Occipital lobe (tissue), 2 donors: Measurements from ENCODE around the gene AK9. TPM values are rescaled to one million over a fixed set of nuclear protein-coding genes. Genes with fewer than 3 reads are reported as not detected.
"Not testable (repeated sequence)": the region's sequence is repeated elsewhere in the genome, so short reads cannot be mapped to it uniquely, and the experiment has no call there.

ENCODE experiments used
- DNase-seq: peaks from one replicate; lab custom pipeline; 2025; lab: John Stamatoyannopoulos, UW
- total RNA-seq: library from RNA; depleted of rRNA; stranded (reverse); fragments of >200 nt; gene quantifications from one replicate; pipeline ENCODE4 v1.2.3, GENCODE V29; 2014

The AK9 gene
- total RNA-seq, 1 donor from 2014 or later, result 62.2 TPM

DNA sequence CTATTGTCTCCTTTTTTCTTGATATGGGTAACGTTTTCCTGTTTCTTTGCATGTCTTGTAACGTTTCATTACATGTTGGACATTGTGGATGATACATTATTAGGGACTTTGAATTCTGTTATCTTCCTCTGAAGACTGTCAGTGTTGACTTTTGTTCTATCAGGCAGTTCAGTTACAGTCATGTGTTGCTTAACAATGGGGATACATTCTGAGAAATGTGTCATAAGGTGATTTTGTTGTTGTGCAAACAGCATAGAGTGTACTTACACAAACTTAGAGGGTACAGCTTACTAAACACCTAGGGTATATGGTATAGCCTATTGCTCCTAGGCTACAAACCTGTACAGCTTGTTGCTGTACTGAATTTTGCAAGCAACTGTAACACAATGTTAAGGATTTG is 64.7 kb downstream of the AK9 start:
- DNase-seq, result no peak

DNA sequence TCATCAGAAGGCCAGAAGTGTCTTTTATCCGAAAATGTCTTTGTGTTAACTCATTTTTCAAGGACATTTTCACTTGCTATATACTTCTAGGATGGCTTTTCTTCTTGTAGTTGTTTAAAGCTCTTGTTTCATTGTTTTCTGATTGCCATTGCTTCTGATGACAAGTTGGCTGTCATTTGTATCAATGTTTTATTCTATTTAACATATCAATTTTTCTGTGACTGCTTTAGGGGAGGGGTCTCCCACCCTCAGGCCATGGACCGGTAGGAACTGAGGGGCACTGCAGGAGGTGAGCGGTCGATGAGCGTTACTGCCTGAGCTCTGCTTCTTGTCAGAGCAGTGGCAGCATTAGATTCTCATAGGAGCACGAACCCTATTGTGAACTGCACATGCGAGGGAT is 65.8 kb downstream of the AK9 start:
- DNase-seq, result no peak

DNA sequence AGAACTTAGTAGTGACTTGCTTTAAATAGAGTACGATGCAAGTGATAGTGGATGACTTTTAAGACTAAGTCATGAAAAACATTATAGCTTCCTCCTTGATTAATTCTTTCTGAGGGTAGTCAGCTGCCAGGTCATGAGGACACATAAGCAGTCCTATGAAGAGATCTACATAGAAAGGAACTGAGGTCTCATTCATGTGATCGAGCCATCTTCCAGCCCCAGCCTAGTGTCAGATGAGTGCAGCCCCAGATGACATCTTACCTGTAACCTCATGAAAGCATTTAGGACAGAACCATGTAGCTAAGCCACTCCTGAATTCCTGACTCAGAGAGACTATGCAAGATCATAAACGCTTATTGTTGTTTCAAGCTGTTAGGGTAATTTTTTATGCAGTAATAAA is 67.7 kb downstream of the AK9 start:
- no peak for DNase-seq

DNA sequence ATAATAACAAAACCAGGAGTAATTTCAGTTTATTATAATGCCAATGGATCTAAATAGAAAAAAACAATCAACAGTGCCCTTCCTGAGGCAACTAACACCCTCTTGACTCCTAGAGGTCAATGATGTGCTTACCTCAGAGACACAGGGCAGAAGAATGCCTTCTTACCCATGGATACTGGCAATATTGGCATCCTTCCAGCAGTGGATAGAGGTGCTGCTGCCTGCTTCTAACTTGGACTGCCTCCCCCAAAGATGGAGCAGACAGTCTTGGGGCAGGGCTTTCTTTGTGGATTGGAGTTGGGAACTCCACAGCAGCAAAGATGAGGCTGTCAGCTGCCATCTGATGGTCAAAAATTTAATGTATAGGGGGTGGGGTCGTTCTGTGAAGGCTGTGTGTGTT is 78.7 kb downstream of the AK9 start:
- DNase-seq, result no peak

DNA sequence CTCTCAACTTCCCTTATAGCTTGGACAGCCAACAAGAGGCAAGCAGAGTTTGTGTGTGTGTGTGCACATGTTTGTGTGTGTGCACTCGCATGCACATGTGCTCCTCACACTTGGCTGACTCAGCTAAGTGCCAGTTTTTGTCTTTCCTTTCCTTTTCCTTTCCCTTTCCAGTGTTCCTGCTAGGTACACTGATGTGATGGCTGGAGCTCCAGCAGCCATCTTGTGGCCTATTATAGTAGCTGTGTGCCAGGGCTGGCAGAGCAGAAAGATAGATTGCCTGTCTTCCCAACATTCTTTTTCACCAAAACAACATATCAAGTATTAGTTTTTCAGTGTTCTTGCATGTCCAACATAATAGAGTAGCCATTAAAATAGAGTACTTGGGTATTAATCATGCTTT is 79.5 kb downstream of the AK9 start:
- DNase-seq, result no peak

DNA sequence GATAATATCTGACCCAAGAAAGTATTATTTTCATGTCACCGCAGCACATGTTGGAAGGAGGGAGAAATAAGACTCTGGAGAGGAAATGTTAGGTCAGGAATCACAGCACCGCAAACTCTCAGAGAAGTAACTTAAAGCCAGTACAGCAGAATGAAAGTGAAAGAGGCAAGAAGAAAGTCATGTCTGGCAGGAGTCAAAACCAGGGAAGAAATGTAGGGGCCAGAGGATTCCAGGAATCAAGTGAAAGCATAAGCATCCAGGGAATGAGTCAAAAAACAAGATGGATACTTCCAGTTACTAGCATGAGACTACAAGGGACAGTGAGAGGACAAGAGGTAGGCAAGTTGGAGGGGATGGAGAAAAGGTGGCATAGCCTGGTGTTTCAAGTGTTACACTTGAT is 80.4 kb downstream of the AK9 start:
- DNase-seq, result no peak

DNA sequence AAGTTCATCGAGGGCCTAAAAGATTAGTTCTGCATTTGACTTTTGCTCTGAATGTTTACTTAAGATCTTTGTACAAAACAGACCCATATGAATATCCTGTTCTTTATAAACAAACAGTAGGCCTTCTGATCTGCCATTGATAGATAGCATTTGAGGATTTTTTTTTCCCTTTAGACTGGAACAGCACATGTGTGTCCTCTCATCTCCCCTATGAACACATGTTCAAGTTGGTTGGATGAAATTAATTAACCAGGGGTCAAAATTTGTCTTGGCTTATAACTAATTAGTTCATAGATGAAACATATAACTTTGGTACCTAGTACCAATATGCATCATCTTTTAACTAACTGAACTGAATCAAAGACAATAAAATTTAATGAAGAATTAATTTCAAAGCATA is 81.3 kb downstream of the AK9 start:
- no peak for DNase-seq

DNA sequence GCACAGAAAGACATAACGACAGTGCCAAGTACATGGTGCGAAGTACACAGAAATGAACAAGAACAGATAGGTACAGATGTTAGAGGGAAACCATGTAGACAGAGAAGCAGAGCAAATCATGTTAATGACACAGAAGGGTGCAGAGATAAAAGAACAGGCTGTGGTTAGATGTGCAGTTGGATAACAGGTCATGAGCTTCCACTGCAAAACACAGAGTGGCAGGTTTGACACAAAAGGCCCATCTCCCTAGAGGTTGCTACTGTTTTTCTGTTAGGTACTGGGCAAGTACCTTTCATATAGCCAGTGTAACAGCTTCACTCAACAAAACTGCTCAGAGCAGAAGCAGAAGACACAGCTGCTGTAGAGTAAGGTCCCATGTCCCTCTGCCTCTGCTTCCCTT is 84.6 kb downstream of the AK9 start:
- no peak for DNase-seq

DNA sequence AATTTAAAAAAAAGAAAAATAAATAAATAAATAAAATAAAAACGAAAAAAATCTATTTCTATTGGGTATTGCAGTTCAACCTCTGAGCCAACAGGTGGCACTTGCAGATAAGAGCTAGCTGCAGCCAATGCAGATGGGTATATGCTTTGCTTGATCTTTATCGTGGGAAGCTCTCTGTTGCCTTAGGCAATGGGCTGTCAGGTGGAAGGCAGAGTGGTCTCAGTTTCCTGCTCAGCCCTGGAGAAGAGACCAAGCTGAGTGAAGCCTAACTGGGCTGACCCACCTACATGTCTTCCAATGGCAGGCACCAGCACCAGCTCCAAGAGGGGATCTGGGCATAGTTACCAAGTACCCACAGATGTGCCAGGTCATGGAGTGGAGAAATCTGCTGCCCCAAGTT is 95.0 kb downstream of the AK9 start:
- no peak for DNase-seq

DNA sequence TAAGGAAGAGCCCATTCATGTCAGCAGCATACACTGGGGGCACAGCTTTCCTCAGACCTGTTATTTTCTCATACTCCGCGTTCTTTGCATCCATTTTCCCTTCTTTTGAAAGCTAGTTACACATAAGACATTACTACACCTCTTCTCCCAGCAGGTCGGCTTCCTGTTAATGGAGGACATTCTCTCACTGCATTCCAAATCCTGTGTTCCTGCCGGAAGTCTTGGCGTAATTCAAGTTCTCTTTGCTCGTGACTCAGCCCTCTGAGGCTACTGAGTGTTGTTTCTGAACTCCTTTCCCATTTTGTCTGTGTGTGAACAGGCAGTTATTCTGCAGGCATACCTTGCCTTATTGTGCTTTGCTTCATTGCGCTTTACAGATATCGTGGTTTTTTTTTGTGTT is 110.5 kb downstream of the AK9 start:
- DNase-seq, result no peak

DNA sequence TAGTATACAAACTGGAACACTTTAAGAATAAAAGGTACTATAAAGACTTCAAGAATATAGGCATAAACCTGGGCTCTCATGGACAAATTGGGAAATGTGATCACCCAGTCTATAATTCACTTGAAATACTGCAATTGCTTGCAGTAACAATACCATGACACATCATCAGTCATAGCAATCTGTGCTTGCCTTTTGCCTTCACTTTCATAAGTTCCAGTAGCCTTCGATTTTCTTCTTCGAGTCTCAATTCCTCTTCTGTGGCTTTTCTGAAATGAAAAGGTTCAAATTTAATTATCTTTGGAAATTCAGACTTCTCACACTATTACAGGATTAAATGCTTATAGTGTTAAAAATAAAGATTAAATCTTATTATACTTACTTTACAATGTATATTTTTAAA is 111.6 kb downstream of the AK9 start:
- no peak for DNase-seq

DNA sequence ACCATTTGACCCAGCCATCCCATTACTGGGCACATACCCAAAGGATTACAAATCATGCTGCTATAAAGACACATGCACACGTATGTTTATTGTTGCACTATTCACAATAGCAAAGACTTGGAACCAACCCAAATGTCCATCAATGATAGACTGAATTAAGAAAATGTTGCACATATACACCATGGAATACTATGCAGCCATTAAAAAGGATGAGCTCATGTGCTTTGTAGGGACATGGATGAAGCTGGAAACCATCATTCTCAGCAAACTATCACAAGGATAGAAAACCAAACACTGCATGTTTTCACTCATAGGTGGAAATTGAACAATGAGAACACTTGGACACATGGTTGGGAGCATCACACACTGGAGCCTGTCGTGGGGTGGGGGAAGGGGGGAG is 121.1 kb downstream of the AK9 start:
- not testable (repeated sequence) for DNase-seq

DNA sequence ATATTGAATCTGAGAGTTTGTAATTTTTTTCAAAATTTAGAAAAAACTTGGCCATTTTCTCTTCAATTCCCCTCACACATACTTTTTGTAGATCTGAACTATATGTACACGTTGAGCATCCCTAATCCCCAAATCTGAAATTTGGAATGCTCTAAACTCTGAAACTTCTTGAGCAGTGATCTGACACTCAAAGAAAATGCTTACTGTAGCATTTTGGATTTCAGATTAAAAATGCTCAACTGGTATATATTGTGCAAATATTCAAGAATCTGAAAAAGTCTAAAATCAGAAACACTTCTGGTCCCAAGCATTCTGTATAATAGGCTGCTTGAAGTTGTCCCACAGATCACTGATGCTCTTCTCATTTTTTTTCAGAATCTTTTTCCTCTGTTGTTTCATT is 129.2 kb downstream of the AK9 start:
- no peak for DNase-seq

DNA sequence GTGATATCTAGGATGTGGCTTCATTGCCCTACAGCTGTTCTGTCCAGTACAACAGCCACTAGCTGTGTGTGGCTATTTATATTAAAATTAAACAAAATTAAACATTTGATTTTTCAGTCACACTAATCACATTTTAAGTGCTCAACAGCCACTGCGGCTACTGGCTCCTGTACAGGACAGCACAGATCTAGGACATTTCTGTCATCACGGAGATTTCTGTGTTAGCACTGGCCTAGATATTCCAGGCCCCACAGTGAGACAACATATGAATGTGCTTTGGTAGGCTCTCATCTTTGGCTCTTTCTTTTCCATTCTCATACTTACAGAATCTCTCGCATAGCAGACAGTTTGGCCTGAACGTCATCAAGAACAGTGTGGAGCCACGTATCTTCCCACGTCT is 159.6 kb downstream of the AK9 start:
- DNase-seq, result no peak

DNA sequence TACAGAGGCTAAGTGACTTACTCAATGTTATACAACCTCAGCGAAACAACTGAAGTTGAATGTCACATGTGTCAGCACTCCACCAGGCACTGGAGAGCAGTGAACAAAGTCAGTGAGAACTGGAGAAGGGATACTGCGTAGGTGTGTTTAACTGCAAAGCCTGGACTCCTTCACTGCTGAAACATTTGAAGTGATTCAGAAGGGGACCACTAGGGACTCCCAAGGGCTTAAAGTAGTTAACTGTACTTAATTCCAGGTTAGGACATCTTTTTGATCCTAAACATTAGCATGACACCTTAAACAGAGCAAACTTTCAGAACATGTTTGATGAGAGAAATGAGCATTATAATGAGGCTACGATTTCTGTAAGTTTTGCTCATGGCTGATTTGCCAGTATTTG is 163.0 kb downstream of the AK9 start:
- no peak for DNase-seq

DNA sequence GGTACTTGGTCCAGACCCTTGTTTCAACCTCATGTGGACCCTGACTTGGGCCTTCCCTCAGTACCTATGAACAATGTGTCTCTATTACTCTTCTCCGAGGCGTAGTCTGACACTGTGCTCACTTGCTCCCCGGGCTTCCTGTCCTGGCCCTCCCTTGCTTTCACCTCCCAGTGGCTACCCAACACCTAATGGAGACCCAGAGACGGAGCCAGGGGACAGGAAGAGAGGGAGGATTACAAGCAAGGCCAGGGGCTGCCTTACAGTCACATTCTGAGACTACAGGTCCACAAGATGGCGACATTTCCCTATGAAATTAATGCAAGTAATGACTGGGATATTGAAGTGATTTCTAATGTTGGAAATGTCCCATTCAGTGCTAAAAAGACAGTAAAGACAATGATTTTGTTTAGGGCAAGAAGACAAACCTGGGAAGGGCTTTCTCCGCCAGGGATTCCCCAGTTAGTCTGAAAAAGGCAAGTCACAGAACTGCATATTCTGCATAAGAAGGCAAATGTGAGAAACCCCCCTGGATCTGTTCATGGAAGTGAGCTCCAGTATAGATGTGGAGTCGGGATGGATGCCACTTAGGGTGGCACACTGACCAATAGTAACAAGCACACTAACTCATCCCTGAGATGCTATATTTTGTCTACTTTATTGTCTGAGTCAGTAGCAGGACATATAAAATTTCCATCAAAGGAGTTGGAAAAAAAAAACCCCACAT is 163.9 kb downstream of the AK9 start:
- DNase-seq, result peak; percentile 3

DNA sequence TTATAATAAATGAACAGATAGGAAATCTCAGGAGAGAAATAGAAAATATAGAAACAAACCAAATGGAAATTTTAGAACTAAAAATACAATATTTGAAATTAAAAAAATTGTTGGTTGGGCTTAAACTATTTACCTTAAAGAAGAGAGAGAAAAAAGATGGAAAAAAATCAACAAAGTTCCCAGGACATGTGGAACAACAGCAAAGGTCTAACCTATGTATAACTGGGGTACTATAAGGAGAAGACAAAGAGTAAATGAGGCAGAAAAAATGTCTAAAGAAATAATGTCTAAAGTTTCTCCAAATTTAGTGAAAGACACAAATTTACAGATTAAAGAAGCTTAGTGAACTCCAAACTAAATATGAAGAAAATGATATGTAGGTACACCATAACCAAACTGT is 166.9 kb downstream of the AK9 start:
- DNase-seq, result no peak

DNA sequence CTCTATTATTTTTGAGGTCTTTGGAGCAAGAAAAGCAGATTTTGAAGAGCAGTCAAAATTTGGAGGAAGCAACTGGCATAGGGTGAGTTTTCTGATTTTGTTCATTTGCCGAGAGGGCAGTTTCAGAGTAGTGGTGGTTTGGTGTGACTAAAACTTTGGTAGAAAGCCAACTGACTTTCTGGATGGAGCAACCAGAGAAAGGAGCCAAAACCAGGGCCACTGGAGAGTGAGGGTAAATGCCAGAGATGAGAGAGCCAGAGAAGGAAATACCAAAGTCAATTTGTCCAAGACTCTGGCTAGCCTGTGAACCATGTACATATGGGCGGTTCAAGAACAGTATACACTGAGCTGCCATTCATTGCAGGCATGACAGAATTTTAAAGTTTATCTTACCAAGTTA is 167.5 kb downstream of the AK9 start:
- DNase-seq, result no peak

DNA sequence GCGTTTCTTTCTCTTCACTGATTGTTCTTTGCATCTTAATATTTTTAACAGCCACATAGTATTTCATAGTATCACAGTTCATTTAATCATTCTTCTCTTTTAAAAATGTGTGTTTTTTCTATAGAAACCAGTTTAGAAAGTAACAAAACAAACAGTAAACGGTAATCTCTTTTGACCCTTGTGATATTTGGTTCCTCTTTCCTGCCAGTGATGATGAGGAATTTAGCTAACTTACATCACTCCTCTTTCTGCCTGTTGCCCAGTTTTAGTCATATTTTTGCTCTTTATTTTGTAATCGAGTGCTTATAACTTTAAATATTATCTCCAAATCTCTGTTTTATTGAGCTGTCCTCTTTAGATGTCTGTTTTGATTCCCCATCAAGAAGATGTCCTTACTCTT is 169.9 kb downstream of the AK9 start:
- no peak for DNase-seq

DNA sequence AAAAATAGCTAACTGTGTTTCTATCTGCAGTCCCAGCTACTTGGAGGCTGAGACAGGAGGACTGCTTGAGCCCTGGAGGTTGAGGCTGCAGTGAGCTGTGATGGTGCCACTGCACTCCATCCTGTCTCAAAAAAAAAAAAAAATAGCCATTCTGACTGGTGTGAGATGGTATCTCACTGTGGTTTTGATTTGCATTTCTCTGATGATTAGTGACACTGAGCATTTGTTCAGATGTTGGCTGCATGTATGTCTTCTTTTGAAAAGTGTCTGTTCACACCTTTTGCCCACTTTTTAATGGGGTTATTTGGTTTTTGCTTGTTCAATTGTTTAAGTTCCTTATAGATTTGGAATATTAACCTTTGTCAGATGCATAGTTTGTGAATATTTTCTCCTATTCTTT is 171.4 kb downstream of the AK9 start:
- not testable (repeated sequence) for DNase-seq

DNA sequence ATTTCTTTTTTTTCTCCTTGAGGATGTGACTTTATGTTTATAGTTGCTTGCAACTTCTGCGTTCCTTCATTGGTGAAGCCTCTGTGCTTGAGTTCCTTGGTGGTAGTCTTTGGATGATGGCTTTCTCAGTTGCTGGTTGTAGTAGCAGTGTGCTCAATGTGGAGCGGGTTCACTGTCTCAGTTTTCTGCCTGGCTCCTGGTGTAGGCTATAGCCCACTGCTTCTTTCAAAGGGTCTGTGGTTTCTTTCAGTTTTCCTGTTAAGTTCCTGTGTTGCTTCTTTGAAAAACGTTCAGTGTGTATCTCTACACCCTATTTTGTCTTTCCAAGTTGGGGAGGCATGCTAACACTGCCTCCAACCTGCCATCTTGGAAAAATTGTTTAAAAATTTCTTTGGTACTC is 174.1 kb downstream of the AK9 start:
- DNase-seq, result no peak

DNA sequence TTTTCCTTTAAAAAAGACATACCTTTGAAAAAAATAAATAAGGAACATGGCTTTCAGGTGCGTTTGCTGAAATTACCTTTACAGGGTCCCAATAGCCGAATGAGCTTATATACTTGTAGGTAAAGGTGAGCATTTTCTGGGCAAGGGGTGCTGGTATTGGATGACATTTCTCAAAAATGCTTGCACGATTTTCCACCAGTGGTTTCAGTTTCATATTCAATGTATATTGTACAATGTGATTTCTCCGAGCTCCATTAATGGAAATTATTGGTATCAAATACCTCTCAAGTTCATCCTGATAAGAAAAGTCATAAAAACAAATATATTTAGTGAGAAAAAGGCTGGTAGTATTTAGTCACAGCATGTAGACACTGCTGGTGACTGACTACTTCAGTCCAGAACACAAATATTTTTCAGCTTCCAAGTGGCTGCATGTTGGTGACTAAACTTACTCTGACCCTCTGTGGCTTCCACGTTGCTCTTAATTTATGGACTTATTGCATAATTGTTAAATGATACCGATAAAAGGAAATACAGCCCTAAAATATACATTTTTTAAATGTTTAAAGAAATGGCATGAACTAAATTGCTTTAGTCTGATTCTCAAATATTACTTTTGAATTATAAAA is 175.1 kb downstream of the AK9 start:
- no peak for DNase-seq

DNA sequence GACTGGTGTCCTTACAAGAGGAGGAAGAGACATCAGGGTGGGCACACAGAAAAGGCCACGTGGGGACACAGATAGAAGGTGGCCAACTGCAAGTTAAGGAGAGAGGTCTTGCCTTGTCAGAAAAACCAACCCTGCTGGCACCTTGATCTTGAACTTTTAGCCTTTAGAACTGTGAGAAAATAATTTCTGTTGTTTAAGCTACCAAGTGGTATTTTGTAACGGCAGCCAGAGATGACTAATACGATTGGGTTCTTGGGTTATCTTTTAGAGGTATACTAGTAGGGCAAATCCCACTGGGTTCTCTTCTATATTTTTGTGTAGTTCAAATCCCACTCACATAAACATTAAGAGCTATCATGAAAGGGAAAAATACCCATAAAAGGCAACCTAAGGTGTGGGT is 176.1 kb downstream of the AK9 start:
- DNase-seq, result no peak
